DMS 273 (cell line): ENCODE measurements around the gene RAB40C.

Experiments used
- DNase-seq: peaks from one replicate; lab custom pipeline; 2025; ENCODE audit not compliant: unreplicated experiment; lab: John Stamatoyannopoulos, UW

The RAB40C gene

DNA sequence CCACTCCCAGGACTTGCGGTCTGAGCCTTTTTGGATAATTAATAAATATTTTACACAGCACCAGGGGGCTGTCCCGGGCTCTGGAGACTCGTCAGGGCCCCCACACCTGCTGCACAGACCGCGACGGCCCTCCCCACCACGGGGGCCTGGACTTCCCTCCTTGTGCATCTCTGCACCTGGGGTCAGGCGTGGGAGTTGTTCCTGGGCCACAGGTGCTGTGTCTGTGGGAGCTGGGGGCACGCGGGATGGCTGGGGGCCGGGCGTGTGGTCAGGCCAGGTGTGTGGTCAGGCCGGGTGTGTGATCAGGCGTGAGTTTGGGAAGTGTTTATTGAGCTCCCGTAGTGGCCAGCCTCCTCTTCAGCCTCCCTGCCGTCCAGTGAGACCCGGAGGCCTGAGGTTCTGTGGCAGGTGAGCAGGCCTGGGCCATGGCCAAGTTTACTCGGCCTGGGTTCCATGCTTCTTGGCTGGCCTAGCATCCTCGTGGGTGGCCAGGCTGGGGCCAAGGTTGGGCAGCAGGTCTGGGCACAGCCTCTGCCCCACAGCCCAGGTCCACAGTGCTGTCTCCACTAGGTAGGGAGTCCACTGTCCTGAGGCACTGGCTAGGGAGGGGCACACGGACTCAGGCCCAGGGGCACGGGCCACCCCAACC is 88.5 kb downstream of the RAB40C start:
- no peak for DNase-seq
